Medulla oblongata (tissue), 1 donor: ENCODE results near the gene SAMSN1.

Experiments
- DNase-seq: peaks from one replicate; pipeline ENCODE4 v3.0.0-alpha.2; 2015; ENCODE audit errors: extremely low spot score

The SAMSN1 gene

GRCh38 chr21:14484188-14485009, 61.7 kb downstream of the SAMSN1 start:
- no peak for DNase-seq

GRCh38 chr21:14483296-14483695, 62.8 kb downstream of the SAMSN1 start:
- no peak for DNase-seq

GRCh38 chr21:14482165-14482564, 64.0 kb downstream of the SAMSN1 start:
- DNase-seq, result peak; percentile 32

- peak; percentile 40 for DNase-seq
Observed at GRCh38 chr21:14480411-14481031, 65.6 kb downstream of the SAMSN1 start.

- DNase-seq, result no peak
Observed at GRCh38 chr21:14479241-14479786, 66.8 kb downstream of the SAMSN1 start.

GRCh38 chr21:14477841-14478240, 68.3 kb downstream of the SAMSN1 start:
- DNase-seq, result no peak

GRCh38 chr21:14477133-14477532, 69.0 kb downstream of the SAMSN1 start:
- no peak for DNase-seq

GRCh38 chr21:14474995-14475394, 71.1 kb downstream of the SAMSN1 start:
- no peak for DNase-seq

- DNase-seq, result no peak
Observed at GRCh38 chr21:14469641-14470040, 76.5 kb downstream of the SAMSN1 start.

GRCh38 chr21:14466715-14467114, 79.4 kb downstream of the SAMSN1 start:
- DNase-seq, result no peak

- no peak for DNase-seq
Observed at GRCh38 chr21:14457762-14458161, 88.4 kb downstream of the SAMSN1 start.

GRCh38 chr21:14456911-14457310, 89.2 kb downstream of the SAMSN1 start:
- DNase-seq, result no peak

- DNase-seq, result no peak
Observed at GRCh38 chr21:14454016-14455009, 91.8 kb downstream of the SAMSN1 start.

GRCh38 chr21:14453339-14454015, 92.6 kb downstream of the SAMSN1 start:
- DNase-seq, result no peak

GRCh38 chr21:14452727-14453241, 93.3 kb downstream of the SAMSN1 start:
- no peak for DNase-seq

- no peak for DNase-seq
Observed at GRCh38 chr21:14452031-14452726, 93.9 kb downstream of the SAMSN1 start.

- no peak for DNase-seq
Observed at GRCh38 chr21:14451546-14451945, 94.6 kb downstream of the SAMSN1 start.

- DNase-seq, result no peak
Observed at GRCh38 chr21:14448784-14449183, 97.3 kb downstream of the SAMSN1 start.

GRCh38 chr21:14438211-14438610, 107.9 kb downstream of the SAMSN1 start:
- no peak for DNase-seq

GRCh38 chr21:14435423-14435822, 110.7 kb downstream of the SAMSN1 start:
- DNase-seq, result no peak
